GM12865 (cell line): Measurements from ENCODE around the gene LRRC26.

Source experiments
- DNase-seq: peaks from one replicate; pipeline ENCODE4 v3.0.0; 2010; ENCODE audit warnings: low read depth
- H3K4me3 ChIP-seq: 2 replicates; pipeline ENCODE4 v1.5.1; 2011; ENCODE audit warnings: mild to moderate bottlenecking, low read depth, low read length, control low read depth
- CTCF ChIP-seq: IDR thresholded peaks from 2 replicates; pipeline ENCODE4 v1.5.1; 2011; ENCODE audit warnings: low read length, control low read depth, low read depth, inconsistent platforms; ENCODE audit not compliant: insufficient read depth; ENCODE audit errors: missing control alignments

LRRC26 gene

DNA sequence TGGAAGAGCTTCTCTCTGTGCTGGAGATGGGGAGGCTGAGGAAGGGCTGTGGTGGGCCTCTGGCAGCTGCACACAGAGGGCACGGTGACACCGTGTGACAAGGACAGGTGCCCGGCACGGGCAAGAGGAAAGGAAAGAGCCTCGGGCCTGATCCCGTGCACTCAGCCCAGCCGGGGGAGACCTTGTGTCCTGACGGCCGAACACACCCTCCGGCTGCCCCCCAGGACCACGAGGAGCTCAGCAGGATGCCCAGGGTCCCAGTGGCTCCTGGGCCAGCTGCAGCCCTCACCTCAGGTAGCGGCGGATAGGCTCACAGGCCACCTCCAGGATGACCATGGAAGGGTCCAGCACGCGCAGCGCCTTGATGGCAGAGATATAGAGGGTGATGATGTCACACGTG, 13.0 kb upstream of the LRRC26 start:
- no peak overlapping the region for H3K4me3 ChIP-seq
- no peak for DNase-seq
- TF ChIP-seq CTCF: no peak

GRCh38 chr9:137181680-137182079, 11.8 kb upstream of the LRRC26 start:
- no peak for DNase-seq
- H3K4me3 ChIP-seq: no peak overlapping the region
- TF ChIP-seq CTCF: no peak

DNA sequence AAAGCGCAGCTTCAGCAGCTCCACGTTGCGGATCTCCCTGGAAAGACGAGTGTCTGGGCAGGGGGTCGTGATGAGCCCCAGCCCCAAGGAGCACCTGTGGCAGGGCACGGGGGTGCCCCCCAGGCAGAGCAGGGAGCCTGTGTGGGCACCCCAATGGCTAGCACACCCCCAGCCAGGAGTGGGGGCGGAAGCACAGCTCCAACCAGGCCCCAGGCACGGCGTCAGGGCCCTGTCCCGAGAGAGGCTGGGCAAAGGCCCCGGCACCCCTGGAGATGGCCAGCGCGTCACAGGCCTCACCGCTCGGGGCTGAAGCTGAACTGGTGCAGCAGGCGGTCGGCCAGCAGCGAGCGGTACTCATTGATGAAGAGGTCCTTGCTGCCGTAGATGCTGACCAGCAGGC, 10.6 kb upstream of the LRRC26 start:
- no peak overlapping the region for H3K4me3 ChIP-seq
- DNase-seq: no peak
- TF ChIP-seq CTCF: no peak

DNA sequence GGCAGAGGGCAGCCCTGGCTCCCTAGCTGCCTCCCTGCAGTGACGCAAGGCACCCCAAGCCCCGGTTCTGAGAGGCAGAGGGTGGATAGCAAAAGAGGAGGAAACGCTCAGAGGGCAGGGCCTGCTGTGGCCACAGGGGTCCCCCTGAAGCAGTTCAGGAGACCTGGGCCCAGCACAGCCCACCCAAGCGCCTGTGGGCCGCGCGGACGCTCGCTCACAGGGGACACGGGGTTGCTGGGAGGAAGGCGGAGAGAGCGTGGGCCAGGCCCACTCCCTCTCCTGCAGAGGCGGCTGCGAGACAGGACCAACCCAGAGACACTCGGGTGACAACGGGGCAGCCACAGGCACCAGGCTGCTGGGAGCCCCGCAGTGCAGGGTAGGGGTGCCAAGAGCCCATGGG, 9.9 kb upstream of the LRRC26 start:
- no peak for TF ChIP-seq CTCF
- no peak for DNase-seq
- H3K4me3 ChIP-seq: no peak overlapping the region

DNA sequence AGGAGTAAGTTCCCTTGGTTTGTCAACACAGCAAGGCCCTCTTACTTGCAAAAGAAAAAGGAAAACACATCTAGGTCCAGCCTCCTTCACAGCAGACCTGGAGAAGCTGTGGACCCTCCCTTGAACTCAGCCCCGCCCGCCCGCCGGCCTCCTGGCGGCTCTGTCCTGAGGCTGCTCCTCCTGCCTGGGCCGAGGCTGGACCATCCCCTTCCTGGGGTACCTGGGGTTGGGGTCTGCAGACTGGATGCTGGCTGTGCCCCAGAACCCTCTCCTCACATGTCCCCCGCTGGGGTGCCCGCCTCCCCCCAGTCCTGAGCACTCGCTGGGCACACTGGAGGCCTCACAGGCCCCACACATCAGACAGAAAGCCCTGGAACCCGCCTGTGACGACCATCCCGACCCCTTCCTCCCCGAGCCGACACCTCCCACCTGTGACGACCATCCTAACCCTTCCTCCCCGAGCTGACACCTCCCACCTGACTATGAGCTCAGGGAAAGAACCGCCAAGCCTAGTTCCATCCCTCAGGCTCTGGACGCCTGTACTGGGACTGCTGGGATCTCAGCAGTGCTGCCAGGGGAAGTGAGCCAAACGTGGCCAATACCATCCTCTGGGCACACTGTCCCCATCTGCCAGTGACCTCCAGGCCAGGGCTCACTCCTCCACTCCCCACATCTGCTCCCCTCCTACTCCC, 9.2 kb upstream of the LRRC26 start:
- DNase-seq: no peak
- no peak overlapping the region for H3K4me3 ChIP-seq
- TF ChIP-seq CTCF: no peak

DNA sequence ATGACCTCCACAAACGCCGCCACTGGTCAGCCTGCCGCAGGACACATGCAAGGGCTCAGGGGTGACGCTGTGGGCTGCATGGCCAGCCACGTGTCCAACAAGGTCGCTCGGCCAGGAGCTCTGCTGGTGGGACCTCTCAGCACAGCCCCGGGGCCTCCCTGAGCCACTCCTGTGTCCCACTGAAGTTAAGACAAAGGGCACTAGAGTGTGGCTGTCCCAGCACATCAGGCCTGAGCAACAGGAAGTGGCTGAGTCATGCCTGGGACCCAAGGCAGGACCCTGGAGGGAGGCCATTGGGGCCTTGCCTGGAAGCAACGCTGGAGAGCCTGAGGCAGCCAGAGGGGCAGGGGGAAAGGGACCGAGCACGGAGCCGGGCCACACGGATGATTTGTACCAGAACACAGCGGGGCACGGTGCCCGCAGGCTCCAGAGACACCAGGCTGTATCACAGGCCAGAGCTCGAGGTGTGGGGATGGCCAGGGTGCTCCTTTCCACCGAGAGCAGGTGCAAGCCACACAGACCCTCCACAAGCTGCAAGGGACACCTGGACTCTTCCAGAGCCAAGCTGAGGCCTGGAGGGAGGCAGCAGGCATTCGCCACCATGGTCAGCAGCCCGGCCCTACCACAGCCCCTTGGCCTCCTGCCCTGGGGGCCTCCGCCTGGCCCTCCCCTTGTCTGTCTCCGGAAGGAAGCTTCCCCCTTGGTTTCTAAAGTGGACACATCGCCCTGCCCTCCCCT, 8.5 kb upstream of the LRRC26 start:
- TF ChIP-seq CTCF: no peak

More for the DNA sequence above, 8.5 kb upstream of the LRRC26 start:
- H3K4me3 ChIP-seq: no peak overlapping the region
- no peak for DNase-seq
